H9 (cell line): Measurements from ENCODE around the gene PLCH2. TPM values are rescaled to one million over a fixed set of nuclear protein-coding genes. Genes with fewer than 3 reads are reported as not detected.

ENCODE experiments used
- DNase-seq: peaks from one replicate; pipeline ENCODE4 v3.0.0-alpha.2; 2017
- H2AFZ ChIP-seq: one replicate; pipeline ENCODE4 v1.6.1; 2013; ENCODE audit warnings: mild to moderate bottlenecking, low read length, control low read depth, moderate library complexity
- H2AK5ac ChIP-seq: 2 replicates; pipeline ENCODE4 v1.6.1; 2013; ENCODE audit warnings: low read length, control low read depth, mixed read lengths; ENCODE audit not compliant: insufficient read length
- H2BK120ac ChIP-seq: one replicate; pipeline ENCODE4 v1.6.1; 2013; ENCODE audit warnings: low read depth, mild to moderate bottlenecking, low read length, control low read depth, inconsistent platforms; ENCODE audit not compliant: poor library complexity, severe bottlenecking
- H2BK12ac ChIP-seq: 2 replicates; pipeline ENCODE4 v1.6.1; 2013; ENCODE audit warnings: low read length, control low read depth, mixed read lengths, low read depth; ENCODE audit not compliant: insufficient read length
- H2BK15ac ChIP-seq: 2 replicates; pipeline ENCODE4 v1.6.1; 2013; ENCODE audit warnings: low read depth, low read length, control low read depth
- H2BK20ac ChIP-seq: one replicate; pipeline ENCODE4 v1.6.1; 2013; ENCODE audit warnings: low read depth, mild to moderate bottlenecking, low read length, control low read depth, inconsistent platforms; ENCODE audit not compliant: poor library complexity, severe bottlenecking
- H2BK5ac ChIP-seq: 2 replicates; pipeline ENCODE4 v1.6.1; 2013; ENCODE audit warnings: low read length, control low read depth, mixed read lengths; ENCODE audit not compliant: insufficient read length
- H3K14ac ChIP-seq: 2 replicates; pipeline ENCODE4 v1.6.1; 2013; ENCODE audit warnings: low read length, control low read depth; ENCODE audit not compliant: insufficient read depth
- H3K18ac ChIP-seq: 2 replicates; pipeline ENCODE4 v1.6.1; 2013; ENCODE audit warnings: low read depth, mild to moderate bottlenecking, mixed read lengths, low read length, control low read depth; ENCODE audit not compliant: insufficient read length
- H3K23ac ChIP-seq: 2 replicates; pipeline ENCODE4 v1.6.1; 2013; ENCODE audit warnings: low read length, control low read depth, mixed read lengths, low read depth; ENCODE audit not compliant: insufficient read length
- H3K23me2 ChIP-seq: 2 replicates; pipeline ENCODE4 v1.6.1; 2013; ENCODE audit warnings: low read depth, mild to moderate bottlenecking, mixed read lengths, low read length, control low read depth; ENCODE audit not compliant: insufficient read length, poor library complexity, severe bottlenecking
- H3K27ac ChIP-seq: 2 replicates; pipeline ENCODE4 v1.5.1; 2013; ENCODE audit warnings: low read length, control low read depth, mixed read lengths, low read depth; ENCODE audit not compliant: insufficient read length
- H3K27me3 ChIP-seq: 2 replicates; pipeline ENCODE4 v1.6.1; 2013; ENCODE audit warnings: low read length, control low read depth, inconsistent platforms; ENCODE audit not compliant: insufficient read depth
- H3K4ac ChIP-seq: 2 replicates; pipeline ENCODE4 v1.6.1; 2013; ENCODE audit warnings: low read depth, mild to moderate bottlenecking, control low read depth, inconsistent platforms, low read length, moderate library complexity
- H3K4me1 ChIP-seq: 2 replicates; pipeline ENCODE4 v1.6.1; 2013; ENCODE audit warnings: low read length, control low read depth, inconsistent platforms; ENCODE audit not compliant: insufficient read depth
- H3K4me2 ChIP-seq: 2 replicates; pipeline ENCODE4 v1.6.1; 2013; ENCODE audit warnings: low read length, control low read depth, mixed read lengths; ENCODE audit not compliant: insufficient read length, insufficient read depth
- H3K56ac ChIP-seq: 2 replicates; pipeline ENCODE4 v1.6.1; 2013; ENCODE audit warnings: low read depth, mild to moderate bottlenecking, mixed read lengths, low read length, control low read depth; ENCODE audit not compliant: insufficient read length
- H3K79me1 ChIP-seq: 2 replicates; pipeline ENCODE4 v1.6.1; 2013; ENCODE audit warnings: low read depth, mild to moderate bottlenecking, moderate library complexity, low read length, control low read depth, inconsistent platforms; ENCODE audit not compliant: insufficient read depth, poor library complexity, severe bottlenecking
- H3K79me2 ChIP-seq: 2 replicates; pipeline ENCODE4 v1.6.1; 2013; ENCODE audit warnings: low read length, control low read depth, inconsistent platforms; ENCODE audit not compliant: insufficient read depth
- H3K9ac ChIP-seq: 2 replicates; pipeline ENCODE4 v1.6.1; 2013; ENCODE audit warnings: low read length, control low read depth, mixed read lengths; ENCODE audit not compliant: insufficient read length; ENCODE audit errors: extremely low read depth
- H3K9me3 ChIP-seq: one replicate; pipeline ENCODE4 v1.6.1; 2013; ENCODE audit warnings: low read depth, low read length, inconsistent platforms; ENCODE audit not compliant: control insufficient read depth
- H3T11ph ChIP-seq: one replicate; pipeline ENCODE4 v1.6.1; 2013; ENCODE audit warnings: mild to moderate bottlenecking, low read length, control low read depth, inconsistent platforms
- H4K20me1 ChIP-seq: one replicate; pipeline ENCODE4 v1.6.1; 2013; ENCODE audit not compliant: control insufficient read depth, insufficient read length, insufficient read depth
- H4K5ac ChIP-seq: 2 replicates; pipeline ENCODE4 v1.6.1; 2013; ENCODE audit warnings: low read depth, mild to moderate bottlenecking, mixed read lengths, low read length, control low read depth; ENCODE audit not compliant: insufficient read length
- H4K8ac ChIP-seq: replicated peaks from 2 replicates; pipeline ENCODE4 v1.6.1; 2013; ENCODE audit warnings: low read length, control low read depth, mixed read lengths, low read depth; ENCODE audit not compliant: insufficient read length
- H4K91ac ChIP-seq: 2 replicates; pipeline ENCODE4 v1.6.1; 2013; ENCODE audit warnings: low read depth, mild to moderate bottlenecking, moderate library complexity, mixed read lengths, low read length, control low read depth; ENCODE audit not compliant: insufficient read length
- H3K27ac Mint-ChIP-seq, 3 experiments: 2 replicates in 2 of 3; 3 replicates in 1 of 3; pipeline ENCODE4 v1.8.0; 2020 to 2021; ENCODE audit warnings: mixed read lengths in 3 of 3, mild to moderate bottlenecking in 1 of 3, moderate library complexity in 1 of 3
- H3K27me3 Mint-ChIP-seq: 2 replicates; pipeline ENCODE4 v1.8.0; 2021; ENCODE audit warnings: low read depth, mild to moderate bottlenecking, moderate library complexity, mixed read lengths
- H3K36me3 Mint-ChIP-seq, 3 experiments: 2 replicates in 2 of 3; 3 replicates in 1 of 3; pipeline ENCODE4 v1.8.0; 2020 to 2021; ENCODE audit warnings: low read depth in 3 of 3, mixed read lengths in 3 of 3; ENCODE audit not compliant: insufficient read depth in 1 of 3
- H3K4me1 Mint-ChIP-seq, 2 experiments: 2 replicates each; pipeline ENCODE4 v1.8.0; 2020; ENCODE audit warnings: mixed read lengths in 2 of 2
- H3K4me3 Mint-ChIP-seq, 2 experiments: 2 replicates in 1 of 2; 3 replicates in 1 of 2; pipeline ENCODE4 v1.8.0; 2020 to 2021; ENCODE audit warnings: mild to moderate bottlenecking in 2 of 2, mixed read lengths in 2 of 2, moderate library complexity in 1 of 2
- H3K9me3 Mint-ChIP-seq, 2 experiments: 2 replicates in 1 of 2; 3 replicates in 1 of 2; pipeline ENCODE4 v1.8.0; 2020; ENCODE audit warnings: mild to moderate bottlenecking in 2 of 2, mixed read lengths in 2 of 2, moderate library complexity in 1 of 2
- WGBS: extraction: QIAGEN DNeasy Blood & Tissue Kit; methylation state at CpG from one replicate; pipeline ENCODE4 v1.1.7; 2013; ENCODE audit warnings: missing lambda C conversion rate, low lambda C conversion rate, mixed read lengths; ENCODE audit not compliant: insufficient read length; ENCODE audit errors: extremely low coverage; 5-methylcytosine and 5-hydroxymethylcytosine counted together
- total RNA-seq: library from RNA; stranded (reverse); gene quantifications from 2 replicates; pipeline ENCODE4 v1.2.1, GENCODE V29; 2021
- TF ChIP-seq, protein P1 (sequence below): fragments of 200-600 bp; sonication (generic); conservative IDR thresholded peaks from 3 replicates; pipeline ENCODE4 v1.8.0; 2021; ENCODE audit warnings: antibody characterized with exemption, mild to moderate bottlenecking

Gene PLCH2
- total RNA-seq, 1 experiment from 2014 or later: 0.09 TPM

DNA sequence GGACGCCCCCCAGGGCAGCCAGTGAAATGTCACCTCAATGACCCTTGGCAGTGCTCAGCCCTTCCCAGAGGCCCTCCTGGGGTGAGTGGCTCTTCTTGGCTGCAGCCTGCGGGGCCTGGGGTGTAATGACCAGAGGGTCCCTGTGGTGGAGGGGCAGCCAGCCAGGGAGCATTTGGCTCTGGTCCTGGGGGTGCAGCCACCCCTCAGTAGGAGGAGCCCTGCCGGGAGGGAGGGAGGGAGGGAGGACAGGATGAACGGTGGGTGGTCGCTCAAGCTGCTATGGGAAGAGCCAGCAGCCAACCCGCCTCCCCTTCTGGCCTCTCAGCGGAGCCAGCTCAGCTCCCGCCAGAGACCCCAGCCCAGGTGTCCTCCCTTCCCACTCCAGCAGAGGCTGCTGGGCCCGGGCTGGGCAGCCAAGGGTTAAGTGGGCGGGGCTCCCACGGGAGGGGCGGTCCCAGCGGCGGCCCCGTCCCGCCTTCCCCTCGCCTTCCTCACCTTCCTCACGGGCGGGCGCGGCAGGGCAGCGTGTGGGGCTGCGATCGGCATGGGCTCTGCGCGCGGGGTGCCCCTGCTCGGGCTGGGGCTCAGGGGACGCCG lies 9.0 kb upstream of the PLCH2 start:
- H3K4me3 Mint-ChIP-seq: no peak overlapping the region
- Histone ChIP-seq H3T11ph (no peak overlapping the region), H3K79me1 (no peaks in the 10 kb centered on the region), H2BK15ac (no peak overlapping the region), H3K9me3 (no peaks in the 10 kb centered on the region), H3K23me2 (no peaks in the 10 kb centered on the region), H3K9ac (no peak overlapping the region), H3K27ac (no peak overlapping the region), H3K14ac (no peak overlapping the region), H4K5ac (no peak overlapping the region), H3K4ac (no peak overlapping the region), H4K91ac (no peak overlapping the region), H4K20me1 (peaks cover 3% of the 10 kb centered on the region), H3K4me2 (no peak overlapping the region), H3K79me2 (no peaks in the 10 kb centered on the region), H3K27me3 (no peaks in the 10 kb centered on the region), H2BK12ac (no peak overlapping the region), H3K18ac (no peak overlapping the region), H3K56ac (no peak overlapping the region), H2AK5ac (no peak overlapping the region), H2AFZ (no peak overlapping the region), H3K4me1 (no peaks in the 10 kb centered on the region), H3K23ac (no peak overlapping the region), H4K8ac (no peak overlapping the region), H2BK20ac (no peak overlapping the region), H2BK5ac (no peak overlapping the region), H2BK120ac (no peak overlapping the region)
- H3K27ac Mint-ChIP-seq: no peak overlapping the region
- H3K27me3 Mint-ChIP-seq: peaks cover 29% of the 10 kb centered on the region
- no peaks in the 10 kb centered on the region for H3K9me3 Mint-ChIP-seq
- TF ChIP-seq, protein P1, sequence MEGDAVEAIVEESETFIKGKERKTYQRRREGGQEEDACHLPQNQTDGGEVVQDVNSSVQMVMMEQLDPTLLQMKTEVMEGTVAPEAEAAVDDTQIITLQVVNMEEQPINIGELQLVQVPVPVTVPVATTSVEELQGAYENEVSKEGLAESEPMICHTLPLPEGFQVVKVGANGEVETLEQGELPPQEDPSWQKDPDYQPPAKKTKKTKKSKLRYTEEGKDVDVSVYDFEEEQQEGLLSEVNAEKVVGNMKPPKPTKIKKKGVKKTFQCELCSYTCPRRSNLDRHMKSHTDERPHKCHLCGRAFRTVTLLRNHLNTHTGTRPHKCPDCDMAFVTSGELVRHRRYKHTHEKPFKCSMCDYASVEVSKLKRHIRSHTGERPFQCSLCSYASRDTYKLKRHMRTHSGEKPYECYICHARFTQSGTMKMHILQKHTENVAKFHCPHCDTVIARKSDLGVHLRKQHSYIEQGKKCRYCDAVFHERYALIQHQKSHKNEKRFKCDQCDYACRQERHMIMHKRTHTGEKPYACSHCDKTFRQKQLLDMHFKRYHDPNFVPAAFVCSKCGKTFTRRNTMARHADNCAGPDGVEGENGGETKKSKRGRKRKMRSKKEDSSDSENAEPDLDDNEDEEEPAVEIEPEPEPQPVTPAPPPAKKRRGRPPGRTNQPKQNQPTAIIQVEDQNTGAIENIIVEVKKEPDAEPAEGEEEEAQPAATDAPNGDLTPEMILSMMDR: no peak; the same call in 1 of the 3 replicates
- WGBS: no CpG with 5 or more reads among the region's 30 CpGs
- DNase-seq: peak; percentile 65
- H3K4me1 Mint-ChIP-seq: no peaks in the 10 kb centered on the region
- no peaks in the 10 kb centered on the region for H3K36me3 Mint-ChIP-seq
